ENCODE data around the gene ZNRF1.

The ZNRF1 gene

DNA sequence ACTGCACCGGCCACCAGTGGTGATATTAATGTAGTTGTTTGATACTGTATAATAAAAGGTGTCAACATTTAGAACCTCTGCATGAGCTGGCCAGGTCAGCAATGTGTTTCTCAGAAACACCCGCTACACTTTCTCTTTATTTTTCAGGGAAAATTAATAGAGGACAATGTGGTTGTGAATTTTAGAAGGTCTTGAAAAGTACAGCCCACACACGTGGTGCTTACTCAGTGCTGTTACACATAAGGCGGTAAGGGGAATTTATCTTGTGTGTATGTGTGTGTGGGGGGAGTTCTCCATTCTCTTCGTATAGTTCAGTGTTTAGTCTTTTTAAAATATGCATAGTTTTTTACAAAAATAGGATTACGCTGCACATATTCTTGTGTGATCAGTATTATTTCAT is 145.1 kb downstream of the ZNRF1 start:
- Histone ChIP-seq H3K9ac (ENCODE audit: insufficient read length) (no peak overlapping the region), H3K27ac (no peak overlapping the region), H3K4me3 (no peak overlapping the region), H3K9me3 (ENCODE audit: low read depth, low read length) (no peaks in the 10 kb centered on the region), H3K36me3 (ENCODE audit: insufficient read depth, low read length) (no peaks in the 10 kb centered on the region)
- TF ChIP-seq POLR2AphosphoS5 (IDR thresholded peaks at IDR 0.05; ENCODE audit: borderline replicate concordance, low read depth, low read length) (no peak), FOXP2 (optimal IDR thresholded peaks at IDR 0.05; ENCODE audit: control extremely low read depth, extremely low read length, insufficient read depth) (no peak), EZH2 (IDR thresholded peaks at IDR 0.05) (no peak)
- DNase-seq (ENCODE audit: low read depth, low spot score): no peak

DNA sequence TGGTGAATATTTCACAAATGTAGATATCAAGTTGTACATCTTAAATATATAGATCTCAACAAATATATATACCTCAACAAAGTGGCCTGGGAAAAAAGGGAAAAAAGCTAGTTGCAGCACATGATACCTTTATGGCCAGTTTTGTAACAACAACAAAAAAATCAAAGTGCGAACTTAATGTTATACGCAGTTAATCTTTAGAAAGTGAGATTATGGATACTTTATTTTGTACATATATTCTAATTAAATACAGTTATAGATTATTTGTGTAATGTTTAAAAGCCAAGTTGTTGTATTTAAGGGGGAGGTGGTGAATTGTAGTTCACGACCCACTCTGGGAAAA is 149.1 kb downstream of the ZNRF1 start:
- DNase-seq (ENCODE audit: low read depth, low spot score): no peak
- no peak overlapping the region for H3K27ac ChIP-seq
- H3K9ac ChIP-seq (ENCODE audit: insufficient read length): peak overlapping the region; percentile 32
- no peak for TF ChIP-seq FOXP2 (optimal IDR thresholded peaks at IDR 0.05; ENCODE audit: control extremely low read depth, extremely low read length, insufficient read depth)
- no peak for TF ChIP-seq POLR2AphosphoS5 (IDR thresholded peaks at IDR 0.05; ENCODE audit: borderline replicate concordance, low read depth, low read length)
- TF ChIP-seq EZH2 (IDR thresholded peaks at IDR 0.05): no peak
- H3K36me3 ChIP-seq (ENCODE audit: insufficient read depth, low read length): peaks cover 13% of the 10 kb centered on the region; the same call in 1 of the 2 replicates
- peaks cover 2% of the 10 kb centered on the region; the same call in 1 of the 2 replicates for H3K9me3 ChIP-seq (ENCODE audit: low read depth, low read length)
- peak overlapping the region; percentile 88; the same call in 1 of the 2 replicates for H3K4me3 ChIP-seq

DNA sequence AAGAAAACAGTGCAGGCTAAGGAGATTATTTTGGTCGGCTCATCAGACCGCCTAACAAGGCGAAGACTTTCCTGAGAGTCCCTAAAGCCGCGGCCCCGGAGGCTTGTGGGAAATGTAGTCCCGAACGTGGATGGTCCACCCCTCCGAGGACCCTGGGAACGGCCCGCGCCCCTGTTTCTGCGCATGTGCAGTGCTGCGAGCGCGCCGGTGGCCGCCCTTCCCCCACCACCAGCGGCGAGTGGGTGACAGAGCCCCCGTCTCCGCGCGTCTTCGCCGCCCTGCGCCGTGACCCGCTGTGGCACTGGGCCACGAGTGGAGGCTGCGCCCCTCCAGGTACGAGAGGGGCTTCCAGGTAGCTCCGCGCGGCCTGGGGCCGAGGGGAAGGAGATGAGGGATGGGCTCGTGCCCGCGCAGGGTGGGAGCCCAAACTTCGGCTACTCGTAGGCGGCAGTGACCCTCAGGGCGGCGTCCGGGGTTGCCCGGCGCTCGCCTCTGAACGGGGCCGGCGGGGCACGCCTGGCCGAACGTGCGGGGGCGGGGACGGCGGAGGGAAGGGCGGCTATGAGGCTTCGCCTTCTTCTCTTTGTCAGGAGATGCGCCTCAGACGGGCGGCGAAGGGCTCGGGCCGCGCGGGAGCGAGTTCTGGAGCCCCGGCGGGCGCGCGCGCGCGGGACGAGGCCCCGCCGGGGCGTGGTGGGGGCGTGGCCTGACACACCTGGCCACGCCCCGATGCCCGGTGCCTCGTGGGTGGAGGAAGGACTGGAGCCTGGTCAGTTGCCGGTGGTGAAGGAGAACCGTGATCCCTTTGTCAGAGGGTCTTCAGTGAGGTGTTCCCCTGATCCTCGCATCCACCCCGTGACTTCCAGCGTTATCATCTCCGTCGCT is 149.7 kb downstream of the ZNRF1 start, which contains the start of gene ZFP1:
Gene ZFP1, plus strand, starts transcription at position 214 of the 885 bp plus-strand sequence. CDS start 4,428 bp downstream, outside the sequence.
- Histone ChIP-seq H3K9me3 (ENCODE audit: low read depth, low read length) (peaks cover 2% of the 10 kb centered on the region; the same call in 1 of the 2 replicates), H3K4me3 (peak within 1 kb of the TSS; percentile 88), H3K36me3 (ENCODE audit: insufficient read depth, low read length) (peaks cover 19% of the 10 kb centered on the region; the same call in 1 of the 2 replicates), H3K27ac (peak within 1 kb of the TSS; percentile 42; the same call in 1 of the 2 replicates), H3K9ac (ENCODE audit: insufficient read length) (peak within 1 kb of the TSS; percentile 73)
- DNase-seq (ENCODE audit: low read depth, low spot score): peak; percentile 50
- TF ChIP-seq FOXP2 (optimal IDR thresholded peaks at IDR 0.05; ENCODE audit: control extremely low read depth, extremely low read length, insufficient read depth): no peak
- TF ChIP-seq POLR2AphosphoS5 (IDR thresholded peaks at IDR 0.05; ENCODE audit: borderline replicate concordance, low read depth, low read length): peak; percentile 80

DNA sequence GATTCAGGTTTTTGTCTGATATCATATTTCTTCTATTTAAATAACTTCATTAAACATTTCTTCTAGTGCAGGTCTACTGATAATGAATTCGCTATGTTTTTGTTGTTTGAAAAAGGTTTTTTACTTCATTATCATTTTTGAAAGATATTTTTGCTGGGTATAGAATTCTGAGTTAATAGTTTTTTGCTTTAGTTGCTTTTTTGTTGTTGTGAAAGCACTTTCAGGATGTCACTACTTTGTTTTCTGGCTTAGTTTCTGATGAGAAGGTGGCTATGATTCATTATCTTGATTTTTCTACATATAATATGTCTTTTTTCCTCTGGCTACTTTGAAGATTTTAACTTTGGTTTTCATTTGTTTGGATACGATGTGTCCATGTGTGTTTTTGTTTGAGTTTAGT is 153.0 kb downstream of the ZNRF1 start:
- Histone ChIP-seq H3K9ac (ENCODE audit: insufficient read length) (no peak overlapping the region), H3K27ac (no peak overlapping the region), H3K4me3 (no peak overlapping the region), H3K9me3 (ENCODE audit: low read depth, low read length) (peaks cover 2% of the 10 kb centered on the region; the same call in 1 of the 2 replicates), H3K36me3 (ENCODE audit: insufficient read depth, low read length) (peaks cover 39% of the 10 kb centered on the region; the same call in 1 of the 2 replicates)
- TF ChIP-seq EZH2 (IDR thresholded peaks at IDR 0.05) (no peak), POLR2AphosphoS5 (IDR thresholded peaks at IDR 0.05; ENCODE audit: borderline replicate concordance, low read depth, low read length) (no peak), FOXP2 (optimal IDR thresholded peaks at IDR 0.05; ENCODE audit: control extremely low read depth, extremely low read length, insufficient read depth) (no peak)
- DNase-seq (ENCODE audit: low read depth, low spot score): no peak

DNA sequence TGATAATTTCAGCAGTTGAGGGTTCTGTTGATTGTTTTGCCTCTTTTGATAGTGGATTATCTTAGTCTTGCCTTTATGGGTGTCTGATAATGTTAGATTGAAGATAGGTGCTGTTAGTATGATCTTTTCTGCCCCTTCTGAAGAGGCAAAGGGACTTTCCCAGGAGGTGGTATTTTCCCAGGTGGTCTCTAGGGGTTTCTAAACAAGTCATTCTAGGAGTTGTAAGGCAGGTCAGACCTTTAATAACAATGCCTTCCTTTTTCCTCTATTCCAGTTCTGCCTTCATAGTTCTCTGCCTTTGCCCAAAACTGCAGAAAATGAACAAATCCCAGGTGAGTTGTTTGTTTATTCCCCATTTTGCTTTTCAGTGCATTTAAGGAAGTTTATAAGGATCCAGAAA is 153.8 kb downstream of the ZNRF1 start:
- H3K36me3 ChIP-seq (ENCODE audit: insufficient read depth, low read length): peaks cover 41% of the 10 kb centered on the region; the same call in 1 of the 2 replicates

DNA sequence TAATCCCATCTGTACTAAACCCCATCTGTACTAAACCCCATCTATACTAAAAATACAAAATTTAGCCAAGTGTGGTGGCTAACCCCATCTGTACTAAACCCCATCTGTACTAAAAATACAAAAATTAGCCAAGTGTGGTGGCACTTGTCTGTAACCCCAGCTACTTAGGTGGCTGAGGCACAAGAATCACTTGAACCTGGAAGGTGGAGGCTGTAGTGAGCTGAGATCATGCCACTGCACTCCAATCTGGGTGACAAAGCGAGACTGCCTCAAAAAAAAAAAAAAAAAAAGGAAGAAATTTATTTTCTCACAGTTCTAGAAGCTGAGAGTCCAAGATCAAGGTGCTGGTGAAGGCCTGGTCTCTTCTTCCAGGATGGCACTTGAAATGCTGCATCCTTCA is 161.6 kb downstream of the ZNRF1 start:
- Histone ChIP-seq H3K27ac (no peak overlapping the region), H3K9me3 (ENCODE audit: low read depth, low read length) (no peaks in the 10 kb centered on the region), H3K36me3 (ENCODE audit: insufficient read depth, low read length) (peaks cover 17% of the 10 kb centered on the region; the same call in 1 of the 2 replicates), H3K4me3 (no peak overlapping the region), H3K9ac (ENCODE audit: insufficient read length) (no peak overlapping the region)
- TF ChIP-seq POLR2AphosphoS5 (IDR thresholded peaks at IDR 0.05; ENCODE audit: borderline replicate concordance, low read depth, low read length): no peak
- no peak for TF ChIP-seq EZH2 (IDR thresholded peaks at IDR 0.05)
- TF ChIP-seq FOXP2 (optimal IDR thresholded peaks at IDR 0.05; ENCODE audit: control extremely low read depth, extremely low read length, insufficient read depth): no peak
- no peak for DNase-seq (ENCODE audit: low read depth, low spot score)

More for the DNA sequence above, 153.8 kb downstream of the ZNRF1 start:
- no peak overlapping the region for H3K4me3 ChIP-seq
- DNase-seq (ENCODE audit: low read depth, low spot score): no peak
- TF ChIP-seq FOXP2 (optimal IDR thresholded peaks at IDR 0.05; ENCODE audit: control extremely low read depth, extremely low read length, insufficient read depth) (no peak), POLR2AphosphoS5 (IDR thresholded peaks at IDR 0.05; ENCODE audit: borderline replicate concordance, low read depth, low read length) (no peak), EZH2 (IDR thresholded peaks at IDR 0.05) (no peak)
- H3K9me3 ChIP-seq (ENCODE audit: low read depth, low read length): peaks cover 2% of the 10 kb centered on the region; the same call in 1 of the 2 replicates
- no peak overlapping the region for H3K27ac ChIP-seq
- H3K9ac ChIP-seq (ENCODE audit: insufficient read length): no peak overlapping the region
